CD4-positive, alpha-beta T cell treated with Interleukin-2 at 100 ng/mL for 4 hours (primary cell): Measurements from ENCODE around the gene CALY.
A peak's percentile ranks its signal among the peaks of the same experiment; 100 is the strongest.

ENCODE experiments used
- DNase-seq: peaks from one replicate; pipeline ENCODE4 v3.0.0-alpha.2; 2020; ENCODE audit warnings: low spot score

The CALY gene

DNA sequence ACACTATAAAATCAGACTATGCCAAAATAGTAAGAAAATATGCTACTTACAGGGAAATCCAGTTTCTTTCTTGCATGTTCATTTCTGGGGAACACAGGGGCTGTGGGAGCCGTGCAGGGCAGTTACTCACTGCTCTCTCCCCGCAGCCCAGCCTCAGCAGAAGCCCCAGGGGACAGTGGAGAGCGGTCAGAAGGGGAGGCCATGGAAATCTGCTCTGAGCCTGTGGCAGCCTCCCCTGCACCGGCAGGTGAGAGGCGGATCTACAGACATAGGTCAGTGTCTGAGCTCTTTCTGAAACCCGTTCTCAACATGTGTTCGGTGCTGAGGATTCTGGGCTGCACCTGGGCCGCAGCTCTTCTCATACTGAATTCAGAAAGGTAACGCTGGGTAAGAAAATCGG is 25.1 kb downstream of the CALY start:
- no peak for DNase-seq

DNA sequence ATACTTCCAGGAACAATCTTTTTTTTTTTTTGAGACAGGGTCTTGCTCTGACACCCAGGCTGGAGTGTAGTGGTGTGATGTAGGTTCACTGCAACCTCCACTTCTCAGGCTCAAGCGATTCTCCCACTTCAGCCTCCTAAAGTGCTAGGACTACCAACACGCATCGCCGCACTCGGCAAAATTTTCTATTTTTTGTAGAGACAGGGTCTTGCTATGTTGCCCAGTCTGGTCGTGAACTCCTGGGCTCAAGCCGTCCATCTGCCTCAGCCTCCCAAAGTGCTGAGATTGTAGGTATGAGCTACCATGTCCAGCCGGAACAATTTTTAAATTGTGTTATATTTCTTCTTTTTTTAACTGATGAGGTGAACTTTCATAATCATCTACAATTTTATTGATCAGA is 25.9 kb downstream of the CALY start:
- DNase-seq = no peak

DNA sequence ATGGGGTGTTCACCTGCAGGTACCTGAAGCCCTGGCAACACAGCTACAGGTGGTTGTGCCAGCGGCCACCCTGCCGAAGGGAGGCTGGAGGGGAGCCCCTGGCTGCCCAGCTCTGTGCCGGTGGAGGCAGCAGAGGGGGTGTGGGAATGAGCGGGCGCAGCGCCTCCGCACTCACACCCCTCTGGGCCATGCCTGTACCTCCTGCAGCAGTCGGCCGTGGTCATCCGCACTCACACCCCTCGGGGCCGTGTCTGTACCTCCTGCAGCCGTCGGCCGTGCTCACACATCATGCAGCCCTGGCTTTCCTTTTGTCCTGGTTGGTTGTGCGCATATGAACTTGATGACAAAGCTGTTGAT is 26.3 kb downstream of the CALY start:
- no peak for DNase-seq

DNA sequence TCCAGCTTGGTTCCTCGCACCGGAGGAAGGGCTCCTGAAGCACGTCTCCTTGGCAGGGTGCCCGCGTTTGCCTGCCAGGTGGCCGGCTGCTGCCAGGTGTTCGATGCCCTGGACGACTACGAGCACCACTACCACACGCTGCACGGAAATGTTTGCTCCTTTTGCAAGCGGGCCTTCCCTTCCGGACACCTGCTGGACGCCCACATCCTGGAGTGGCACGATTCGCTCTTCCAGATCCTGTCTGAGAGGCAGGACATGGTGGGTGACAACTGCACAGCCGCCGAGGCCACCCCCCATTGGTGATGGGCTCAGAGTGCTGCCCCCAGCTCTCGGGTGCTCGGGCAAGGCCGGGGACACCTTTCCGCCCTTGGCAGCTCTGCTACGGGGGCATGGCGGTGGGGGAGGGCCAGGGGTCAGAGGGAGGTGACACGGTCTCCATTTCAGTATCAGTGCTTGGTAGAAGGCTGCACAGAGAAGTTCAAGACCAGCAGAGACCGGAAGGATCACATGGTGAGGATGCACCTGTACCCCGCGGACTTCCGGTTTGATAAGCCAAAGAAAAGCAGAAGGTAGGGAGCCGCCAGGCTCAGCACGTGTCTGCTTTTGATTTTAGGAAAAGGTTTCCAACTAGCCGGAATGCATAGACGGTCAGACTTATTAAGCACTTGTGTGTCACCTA is 26.8 kb downstream of the CALY start:
- no peak for DNase-seq

GRCh38 chr10:133309100-133309719 is 27.5 kb downstream of the CALY start:
- peak; percentile 93 for DNase-seq

DNA sequence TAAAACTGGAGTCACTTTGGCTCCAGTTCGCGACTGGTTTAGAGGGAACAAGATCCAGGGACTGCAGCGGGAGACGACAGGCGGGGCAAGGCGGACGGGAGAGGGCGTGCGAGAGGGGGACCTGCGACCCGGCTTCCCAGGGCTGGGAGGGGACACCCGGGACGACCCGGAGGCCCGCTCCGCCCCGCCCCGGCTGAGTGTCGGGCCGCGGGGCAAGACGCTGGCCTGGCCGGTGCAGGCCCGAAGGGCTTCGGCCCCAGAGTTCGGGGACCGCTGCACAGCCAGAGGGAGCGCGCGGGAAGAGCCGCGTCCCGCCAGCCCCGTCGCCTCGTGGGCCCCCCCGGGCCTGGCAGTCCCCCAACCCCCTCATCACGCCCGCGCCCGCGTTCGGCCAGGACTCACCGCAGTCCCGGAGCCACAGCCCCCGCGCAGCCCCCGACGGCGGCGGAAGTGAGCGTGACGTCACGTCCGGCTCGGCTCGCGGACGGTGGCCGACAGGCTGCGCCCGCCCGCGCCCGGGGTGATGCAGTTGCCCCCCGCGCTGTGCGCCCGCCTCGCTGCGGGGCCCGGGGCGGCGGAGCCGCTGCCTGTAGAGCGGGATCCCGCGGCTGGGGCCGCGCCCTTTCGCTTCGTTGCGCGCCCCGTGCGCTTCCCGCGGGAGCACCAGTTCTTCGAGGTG is 28.1 kb downstream of the CALY start, which contains the start of the genes TUBGCP2 and ZNF511:
Gene TUBGCP2, minus strand, starts transcription at position 452 of the 679 bp plus-strand sequence. CDS start 5,931 bp downstream, outside the sequence.
Gene ZNF511, plus strand, starts transcription at position 494 of the 679 bp plus-strand sequence. Its CDS starts 30 bp downstream, at position 524.
- peak; percentile 89 for DNase-seq

DNA sequence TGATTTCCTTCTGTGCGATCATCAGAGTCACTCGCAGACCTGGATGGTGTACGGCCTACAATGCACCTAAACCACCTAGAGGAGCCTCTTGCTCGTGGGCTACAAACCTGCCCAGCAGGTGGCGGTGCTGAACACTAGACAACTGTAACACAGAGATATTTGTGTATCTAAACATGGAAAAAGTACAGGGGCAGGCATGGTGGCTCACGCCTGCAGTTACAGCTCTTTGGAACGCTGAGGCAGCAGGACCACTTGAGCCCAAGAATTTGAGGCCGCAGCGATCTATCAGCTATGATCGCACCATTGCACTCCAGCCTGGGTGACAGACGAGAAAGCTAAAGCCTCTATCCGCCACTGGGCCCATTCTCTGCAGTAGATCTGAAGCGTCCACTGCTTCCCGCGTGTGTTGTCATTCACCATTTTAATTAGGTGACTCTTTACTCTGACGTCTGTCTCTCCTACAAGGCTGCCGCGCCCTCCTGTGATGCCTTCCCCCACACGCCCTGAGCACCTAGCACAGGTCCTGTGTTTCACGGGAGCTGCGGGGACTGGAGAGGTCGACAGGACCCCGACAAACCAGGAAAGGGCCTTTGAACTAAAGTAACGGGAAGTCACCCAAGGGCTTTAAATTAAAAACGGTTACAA is 28.8 kb downstream of the CALY start:
- peak; percentile 92 for DNase-seq

- no peak for DNase-seq
Measured at GRCh38 chr10:133306941-133307379, 29.7 kb downstream of the CALY start.

DNA sequence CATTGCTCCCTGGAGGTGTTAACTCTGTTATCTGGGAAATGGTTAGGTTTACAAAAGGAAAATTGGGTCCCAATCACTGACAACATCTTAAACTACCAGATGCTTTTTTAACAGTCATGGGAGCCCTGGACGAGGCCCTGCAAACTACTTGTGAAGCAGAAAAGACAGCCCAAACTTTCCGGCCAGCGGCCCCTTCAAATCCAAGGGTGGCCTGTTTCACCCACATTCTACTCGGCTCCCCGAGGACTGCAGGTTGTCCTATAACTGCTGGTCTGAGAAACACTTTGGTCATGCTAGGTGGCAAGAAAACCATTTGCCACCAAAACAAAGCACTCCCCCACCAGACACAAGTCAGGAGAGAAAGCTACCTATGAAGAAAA is 30.6 kb downstream of the CALY start:
- no peak for DNase-seq

GRCh38 chr10:133303206-133303605 is 33.5 kb downstream of the CALY start:
- no peak for DNase-seq

- no peak for DNase-seq
Measured at GRCh38 chr10:133302230-133302629, 34.5 kb downstream of the CALY start.

GRCh38 chr10:133299738-133300137 is 37.0 kb downstream of the CALY start:
- DNase-seq = no peak

DNA sequence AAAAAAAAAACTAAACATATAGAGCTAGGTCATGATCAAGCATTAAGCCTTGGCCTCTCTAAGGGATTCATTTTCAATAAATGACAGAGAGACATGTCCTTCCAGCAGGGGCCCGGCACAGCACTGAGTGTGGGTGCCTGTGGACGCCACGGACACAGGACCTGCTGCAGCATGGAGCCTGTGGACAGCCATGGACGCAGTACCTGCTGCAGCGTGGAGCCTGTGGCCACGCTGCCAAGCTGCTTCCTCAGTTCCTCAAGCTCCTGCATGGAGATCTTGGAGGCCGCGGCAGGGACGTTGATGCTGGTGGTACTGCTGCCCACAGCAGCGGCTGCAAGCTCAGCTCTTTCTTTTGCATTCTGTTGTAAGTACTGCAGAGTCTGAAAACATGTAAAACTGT is 37.5 kb downstream of the CALY start:
- DNase-seq = no peak

DNA sequence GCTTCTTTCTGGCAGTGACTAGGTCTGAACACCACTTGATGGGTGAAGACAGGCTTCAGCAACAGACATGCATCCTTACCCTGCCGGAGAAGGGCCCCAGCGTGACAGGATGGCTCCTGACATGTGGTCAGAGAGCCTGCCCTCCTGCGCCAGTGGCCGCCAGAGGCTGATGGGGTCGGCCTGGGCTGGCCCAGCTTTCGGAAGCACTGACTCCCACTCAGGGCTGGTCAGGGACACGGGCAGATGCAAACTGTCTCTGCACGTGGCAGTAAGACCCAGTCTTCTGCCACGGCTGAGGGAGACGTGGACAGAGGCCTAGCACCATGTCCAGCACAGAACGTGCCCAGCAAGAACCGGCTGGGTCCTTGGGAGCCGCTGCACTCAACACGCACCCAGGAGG is 38.2 kb downstream of the CALY start:
- no peak for DNase-seq

GRCh38 chr10:133297504-133297903 is 39.2 kb downstream of the CALY start:
- DNase-seq = no peak

DNA sequence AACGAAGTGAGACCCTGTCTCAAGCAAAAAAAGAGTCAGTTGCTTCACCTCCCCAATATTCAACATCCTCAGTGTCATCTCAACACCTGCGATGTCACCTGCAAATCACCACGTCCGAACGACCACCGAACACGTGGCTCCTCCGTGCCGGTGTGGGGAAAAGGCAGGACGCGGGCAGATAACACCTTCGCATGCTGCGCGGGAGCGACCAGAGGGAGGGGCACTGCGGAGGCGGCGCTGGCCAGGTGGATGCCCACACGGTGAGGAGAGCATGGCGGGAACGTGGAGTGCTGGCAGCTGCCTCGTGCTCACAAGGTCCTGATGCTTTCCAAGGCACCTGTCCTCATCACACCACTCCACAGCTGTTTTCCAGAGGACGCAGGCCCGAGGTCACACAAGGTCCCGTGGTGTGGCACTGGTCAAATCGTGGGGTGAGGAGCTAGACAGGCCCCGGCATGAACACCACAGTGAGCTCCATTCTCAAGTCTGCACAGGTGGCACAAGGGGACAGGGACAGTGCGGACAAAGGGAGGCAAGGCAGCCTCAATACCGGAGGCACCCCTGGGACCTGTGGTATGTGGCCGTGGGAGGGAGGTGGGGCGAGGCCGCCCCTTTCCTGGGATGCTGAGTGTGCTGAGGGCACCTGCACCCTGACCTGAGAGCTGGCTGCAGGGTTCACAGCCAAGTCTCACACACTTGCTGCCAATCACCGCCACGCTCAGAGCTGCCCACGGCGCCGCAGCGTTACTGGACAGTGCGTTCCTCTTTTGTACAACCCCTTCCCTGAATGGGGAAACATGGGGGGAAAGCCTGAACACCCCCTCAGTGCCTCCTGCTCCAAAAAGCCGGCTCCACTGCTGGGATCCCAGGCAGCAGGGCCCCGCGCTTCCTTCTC is 41.0 kb downstream of the CALY start:
- no peak for DNase-seq

- DNase-seq = no peak
Measured at GRCh38 chr10:133294189-133294588, 42.5 kb downstream of the CALY start.

DNA sequence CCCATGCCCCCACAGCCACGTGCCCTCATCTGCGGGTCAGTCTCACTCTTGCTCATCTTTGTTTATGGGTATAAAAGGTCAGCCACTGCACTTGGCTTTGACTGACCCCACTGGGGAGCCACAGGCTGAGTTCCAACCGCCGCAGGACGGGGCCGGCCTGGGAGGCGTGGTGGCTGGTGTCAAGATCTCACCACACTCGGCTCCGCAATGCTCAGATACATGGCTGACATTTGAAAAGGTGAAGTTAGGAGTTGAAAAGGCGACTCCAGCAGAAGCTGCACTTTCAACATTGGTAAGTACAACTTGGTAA is 42.9 kb downstream of the CALY start:
- DNase-seq = no peak

DNA sequence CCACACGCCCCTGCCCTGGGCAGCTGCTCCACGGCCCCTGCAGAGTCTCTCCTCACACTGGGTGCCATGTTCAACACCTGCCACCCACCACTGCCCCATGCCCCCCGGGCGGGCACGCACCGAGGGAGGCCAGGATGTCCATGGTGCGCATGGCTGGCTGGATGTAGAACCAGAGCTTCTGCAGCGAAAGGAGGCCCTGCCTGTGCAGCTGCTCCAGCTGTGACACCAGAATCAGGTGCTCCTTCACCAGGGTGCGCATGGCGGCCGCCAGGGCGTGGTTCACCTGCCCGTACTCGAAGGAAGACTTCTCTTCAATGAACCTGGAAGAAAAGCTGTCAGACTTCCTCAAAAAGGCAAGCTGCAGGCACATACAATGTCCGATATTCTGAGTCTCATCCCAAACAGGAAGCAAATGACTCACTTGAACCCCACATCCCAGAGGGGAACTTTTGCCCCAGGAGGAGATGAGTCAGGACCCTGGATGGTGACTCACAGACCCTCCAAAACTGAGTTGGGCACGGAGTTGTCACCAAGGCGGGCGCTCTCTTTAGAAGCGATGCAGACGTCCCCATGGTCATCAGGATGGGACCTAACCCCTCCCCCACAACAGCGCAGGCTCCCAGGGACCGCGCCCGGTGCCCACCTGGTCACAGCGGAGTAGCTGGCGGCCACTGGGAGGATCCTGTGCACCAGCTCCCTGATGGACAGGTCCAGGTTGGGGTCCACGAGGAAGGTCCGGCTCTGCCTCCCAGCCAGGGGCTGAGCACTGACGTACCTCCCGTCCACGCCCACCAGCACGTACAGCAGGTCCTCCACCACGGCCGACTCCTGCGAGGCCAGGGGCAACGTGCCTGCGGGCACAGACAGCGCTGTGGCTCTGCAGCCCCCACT is 43.5 kb downstream of the CALY start:
- peak; percentile 27 for DNase-seq

GRCh38 chr10:133289761-133290160 is 46.9 kb downstream of the CALY start:
- DNase-seq = no peak
